Measurements from ENCODE around the gene LEPROT.

The LEPROT gene

DNA sequence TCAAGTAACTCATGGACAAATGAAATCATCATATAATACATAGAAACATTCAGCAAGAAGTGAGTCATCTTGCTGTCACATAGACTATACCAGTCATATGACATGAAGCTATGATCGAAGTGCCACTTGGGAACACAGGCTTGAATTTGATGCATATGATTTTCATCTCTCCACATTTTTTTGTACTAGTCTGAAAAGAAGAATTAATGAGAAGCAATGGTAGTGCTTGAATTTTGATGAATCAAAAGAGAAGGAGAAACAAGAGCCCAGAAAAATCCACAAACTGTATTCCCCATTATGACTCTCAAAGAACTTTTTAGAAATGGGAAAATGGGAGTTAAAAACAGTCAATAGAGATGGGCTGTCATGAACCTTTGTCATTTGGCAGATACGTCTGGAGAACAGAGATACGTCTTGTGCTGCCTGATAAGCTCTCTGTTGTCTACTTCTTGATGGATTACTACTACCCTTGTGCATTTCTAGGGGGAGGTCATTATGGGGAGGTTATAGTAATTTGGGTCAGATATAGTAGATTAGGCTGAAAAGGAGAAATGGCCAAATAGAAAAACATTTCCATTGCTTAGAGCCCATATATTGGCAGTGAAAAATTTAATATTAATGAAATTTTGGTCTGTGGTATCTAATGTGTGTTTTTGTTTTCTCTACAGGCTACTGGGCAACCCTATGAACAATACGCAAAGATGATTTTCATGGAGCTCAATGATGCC, 8.0 kb upstream of the LEPROT start:
- no peak for DNase-seq (ENCODE audit: low read depth)

DNA sequence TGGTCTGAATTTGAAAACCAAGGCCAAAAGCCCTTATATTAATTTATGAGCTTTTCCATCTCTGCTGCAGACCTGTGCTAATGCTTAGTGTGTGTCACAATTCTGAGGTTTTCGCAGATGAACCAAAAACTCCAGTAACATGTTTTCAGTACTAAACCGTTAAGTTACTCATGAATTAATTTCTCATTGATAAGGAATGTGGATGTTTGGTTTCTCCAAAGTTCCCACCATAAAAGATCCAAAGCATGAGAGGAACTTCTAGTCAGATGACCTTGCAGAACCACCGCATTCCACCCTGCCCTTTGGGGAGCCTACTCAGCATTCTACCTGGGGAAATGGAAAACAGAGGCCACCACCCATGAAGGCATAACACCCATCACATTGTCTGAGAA, 7.5 kb upstream of the LEPROT start:
- DNase-seq (ENCODE audit: low read depth): peak; percentile 65

DNA sequence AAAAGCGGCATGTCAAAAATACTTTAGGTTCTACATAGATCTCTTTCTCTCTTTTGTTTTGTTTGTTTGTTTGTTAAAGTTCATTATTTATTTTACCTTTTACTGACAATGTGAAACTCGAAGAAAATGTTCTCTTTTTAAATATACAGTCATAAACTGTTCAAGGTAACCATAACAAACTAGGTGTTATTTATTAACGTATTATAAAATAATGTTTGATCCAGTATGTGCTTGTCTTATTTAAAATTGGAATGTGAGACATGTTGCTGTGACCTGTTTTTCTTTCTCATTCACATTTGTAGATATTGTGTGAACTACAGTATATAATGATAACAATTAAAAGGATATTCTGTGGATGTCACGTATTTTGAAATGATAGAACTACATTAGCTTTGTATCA, 5.9 kb upstream of the LEPROT start:
- DNase-seq (ENCODE audit: low read depth): no peak

DNA sequence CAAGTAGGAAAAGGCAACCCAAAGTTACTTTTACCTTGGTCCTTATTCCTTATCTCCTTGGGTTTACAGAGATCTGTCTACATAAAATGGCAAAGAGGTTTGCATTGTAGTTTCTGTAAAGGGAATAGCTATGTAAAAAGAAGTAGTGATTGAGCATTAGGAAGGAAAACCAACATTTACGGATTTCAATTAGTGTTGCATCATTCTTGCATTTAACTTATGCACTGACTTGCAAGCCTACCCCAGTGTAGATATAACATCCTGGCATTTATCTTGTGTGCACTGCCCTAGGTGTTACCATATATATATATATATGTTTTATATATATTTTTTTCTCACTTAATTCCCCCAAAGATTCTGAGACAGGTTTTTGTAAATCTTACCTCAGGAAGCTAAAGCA, 3.7 kb upstream of the LEPROT start:
- no peak for DNase-seq (ENCODE audit: low read depth)

DNA sequence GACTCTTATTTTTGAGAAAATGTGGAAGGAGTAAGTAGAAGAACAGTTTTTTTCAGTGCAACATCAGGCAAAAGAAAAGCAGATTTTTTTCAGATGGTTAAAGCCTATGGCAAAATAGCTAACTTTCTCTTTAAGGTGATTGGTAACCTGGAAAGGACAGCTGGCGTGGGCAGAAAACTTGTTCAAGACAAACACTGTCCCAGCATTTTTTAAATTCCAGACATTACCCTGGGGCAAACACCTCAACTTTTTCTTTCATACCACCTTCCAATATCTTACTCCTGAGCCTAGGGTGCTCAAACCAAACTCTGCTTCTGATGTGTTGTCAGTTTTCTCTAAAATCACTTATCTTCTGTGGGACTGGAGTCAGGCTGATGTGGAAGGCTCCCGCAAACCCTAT, 2.7 kb upstream of the LEPROT start:
- DNase-seq (ENCODE audit: low read depth): no peak

DNA sequence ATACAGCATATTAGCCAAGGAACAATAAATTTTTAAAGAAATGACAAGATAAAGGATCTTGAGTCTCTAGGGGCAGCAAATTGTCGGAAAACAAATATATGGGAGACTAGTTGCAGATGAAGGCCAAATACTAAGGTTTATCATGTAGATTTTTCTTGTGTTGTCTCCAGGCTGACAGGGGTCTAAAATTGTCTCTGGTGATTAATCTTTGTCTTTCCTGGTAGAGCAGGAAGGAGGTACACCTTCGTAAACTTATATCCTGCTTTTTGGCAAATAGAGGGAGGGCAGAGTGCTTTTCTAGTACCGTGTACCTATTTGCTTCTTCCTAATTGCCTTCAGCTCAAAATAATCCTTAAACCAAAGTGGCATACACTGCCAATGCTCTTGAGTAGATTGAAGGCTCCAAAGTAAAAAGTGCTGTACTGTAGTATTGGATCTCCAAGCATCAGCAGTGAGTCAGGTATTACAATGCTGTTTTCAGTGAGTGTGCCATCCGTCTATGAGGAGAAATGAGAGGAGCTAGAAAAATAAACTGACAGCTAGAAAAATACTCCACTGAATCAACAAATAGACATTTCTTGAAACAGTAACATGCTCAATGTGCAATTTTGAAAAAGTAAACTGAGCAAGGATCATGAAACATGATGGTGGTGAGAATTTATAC, 1.8 kb upstream of the LEPROT start:
- DNase-seq (ENCODE audit: low read depth): no peak

DNA sequence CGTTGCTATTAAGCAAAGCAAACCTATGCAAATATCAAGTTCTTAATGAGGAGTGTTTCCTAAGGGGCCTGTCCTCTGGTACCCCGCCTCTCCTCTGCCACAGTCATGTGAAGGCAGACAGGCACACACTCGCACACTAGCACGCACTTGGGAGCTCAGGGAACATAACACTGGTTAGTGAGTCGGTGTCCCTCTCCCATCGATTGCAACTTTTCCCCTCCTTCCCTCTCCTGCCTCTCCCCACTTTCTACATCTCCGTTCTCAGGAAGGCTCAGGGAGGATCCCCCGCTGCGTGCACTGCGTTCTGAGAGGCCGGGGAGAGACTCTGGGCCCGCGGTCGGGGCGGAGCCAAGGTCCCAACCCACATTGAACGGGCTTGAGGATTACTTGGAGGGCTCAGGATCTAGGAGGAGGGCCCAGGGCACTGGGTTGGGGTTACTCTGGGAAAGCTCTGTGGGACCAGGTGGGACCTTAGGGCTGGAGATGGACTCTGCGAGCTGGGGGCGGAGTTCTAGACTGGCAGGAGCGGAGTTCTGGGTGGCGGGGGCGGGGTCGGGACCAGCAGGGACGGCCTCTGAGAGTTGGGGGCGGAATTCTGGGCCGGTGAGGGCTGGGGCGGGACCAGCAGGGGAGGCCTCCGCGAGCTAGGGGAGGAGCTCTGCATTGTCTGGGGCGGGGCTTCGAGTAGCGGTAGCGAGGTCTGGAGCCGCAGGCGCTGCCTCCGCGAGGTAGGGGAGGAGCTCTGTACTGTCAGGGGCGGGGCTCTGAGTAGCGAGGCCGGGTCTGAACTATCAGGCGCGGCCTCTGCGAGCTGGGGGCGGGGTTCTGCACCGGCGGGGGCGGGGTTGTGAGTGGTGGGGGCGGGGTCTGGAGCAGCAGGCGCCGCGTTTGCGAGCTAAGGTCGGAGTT, 533 bp upstream of the LEPROT start:
- peak; percentile 81 for DNase-seq (ENCODE audit: low read depth)

DNA sequence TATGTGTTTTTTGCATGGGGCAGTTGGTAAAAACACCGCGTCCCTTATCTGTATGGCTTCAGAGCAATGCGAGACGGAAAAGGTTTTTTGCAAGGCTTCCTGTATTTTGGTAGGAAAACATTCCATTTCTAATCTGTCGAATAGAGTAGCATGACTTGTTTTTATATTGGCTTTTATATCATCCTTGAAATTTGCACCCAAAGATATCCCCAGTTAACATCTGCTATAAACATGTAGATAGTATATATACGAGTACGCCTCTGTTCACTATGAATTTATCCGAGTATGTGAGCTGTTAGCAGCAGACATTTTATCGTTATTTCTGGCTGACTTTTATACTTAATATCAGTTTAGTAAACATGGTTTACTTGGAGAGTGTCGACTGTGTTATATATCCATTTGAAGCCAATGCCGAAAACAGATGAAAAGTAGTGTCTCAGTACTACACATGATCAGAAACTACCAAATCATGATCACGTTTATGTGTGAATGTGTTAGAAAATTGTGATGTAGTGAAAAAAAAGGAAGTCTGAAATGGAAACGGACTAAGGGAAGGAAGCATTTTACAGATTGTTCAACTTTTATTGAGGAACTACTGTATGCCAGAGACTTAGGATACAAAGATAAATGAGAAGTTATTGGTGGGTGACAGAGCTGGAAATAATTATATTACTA, 1.0 kb downstream of the LEPROT start:
- DNase-seq (ENCODE audit: low read depth): no peak

DNA sequence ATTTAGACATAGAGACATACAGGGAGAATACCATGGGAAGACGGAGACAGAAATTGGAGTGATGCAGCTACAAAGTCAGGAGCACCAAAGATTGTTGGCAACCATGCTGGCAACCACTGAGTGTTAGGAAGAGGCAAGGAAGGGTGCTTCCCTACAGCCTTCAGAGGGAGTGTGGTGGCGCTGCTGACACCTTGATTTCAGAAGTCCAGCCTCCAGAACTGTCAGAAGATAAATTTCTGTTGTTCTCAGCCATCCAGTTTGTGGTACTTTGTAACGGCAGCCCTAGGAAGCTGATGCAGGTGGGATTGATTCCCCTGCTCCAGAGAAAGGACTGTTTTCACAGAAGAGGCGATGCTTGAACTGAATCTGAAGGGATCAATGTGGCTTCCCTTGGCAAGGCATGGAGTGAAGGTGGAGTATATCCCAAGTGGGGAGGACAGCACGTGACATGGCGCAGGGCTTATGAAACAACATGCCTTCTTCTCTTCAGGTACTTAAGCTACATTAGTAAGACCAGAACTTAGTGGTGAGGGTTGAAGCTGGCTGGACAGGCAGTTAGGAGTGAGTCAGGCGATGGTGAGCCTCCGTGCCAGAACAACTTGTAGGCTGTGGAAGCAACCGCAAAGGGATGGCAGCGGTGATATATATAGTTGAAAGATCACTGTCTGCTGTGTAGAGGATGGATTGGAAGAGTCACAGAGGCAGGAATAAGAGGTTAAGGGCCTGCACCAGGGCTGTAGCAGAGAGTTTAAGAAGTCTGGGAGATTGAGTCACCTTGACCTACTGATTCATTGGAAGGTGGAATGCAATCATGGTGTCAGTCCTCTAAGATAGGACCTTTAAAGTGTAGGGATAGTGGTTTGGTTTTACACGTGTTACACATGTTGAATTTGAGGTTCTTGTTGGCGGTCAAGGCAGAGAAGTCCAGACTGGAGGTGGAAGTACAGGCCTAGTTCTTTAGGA, 2.1 kb downstream of the LEPROT start:
- DNase-seq (ENCODE audit: low read depth): no peak

DNA sequence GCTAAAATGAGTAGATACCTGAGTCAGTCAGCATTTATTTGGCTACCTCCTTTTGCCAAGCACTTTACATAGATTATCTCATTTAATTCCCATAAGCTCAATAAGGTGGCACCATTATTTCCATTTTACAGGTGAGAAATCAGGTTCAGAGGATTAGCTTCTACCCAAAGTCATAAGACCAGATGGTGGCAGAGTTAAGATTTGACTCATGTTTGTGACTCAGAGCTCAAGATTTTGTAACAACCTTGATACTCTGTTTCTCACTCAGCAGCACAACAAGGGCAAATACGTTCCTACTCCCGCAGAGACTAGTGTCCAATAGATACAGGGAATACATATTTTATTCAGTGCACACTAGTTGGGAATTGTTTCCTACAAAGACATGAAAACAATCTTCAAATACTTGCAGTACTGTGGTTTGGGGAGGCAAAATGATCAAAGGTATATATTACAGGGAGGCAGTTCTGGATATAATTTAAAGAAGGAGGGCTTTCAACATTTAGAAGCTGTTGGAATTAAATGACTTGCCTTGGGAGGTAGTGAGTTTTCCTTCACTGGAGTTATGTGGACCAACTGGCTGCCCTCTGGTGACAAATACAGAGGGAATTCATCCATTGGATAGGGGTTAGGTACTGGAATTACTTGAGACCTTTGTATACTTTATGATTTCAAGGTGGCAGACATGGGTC, 3.6 kb downstream of the LEPROT start:
- DNase-seq (ENCODE audit: low read depth): peak; percentile 89

DNA sequence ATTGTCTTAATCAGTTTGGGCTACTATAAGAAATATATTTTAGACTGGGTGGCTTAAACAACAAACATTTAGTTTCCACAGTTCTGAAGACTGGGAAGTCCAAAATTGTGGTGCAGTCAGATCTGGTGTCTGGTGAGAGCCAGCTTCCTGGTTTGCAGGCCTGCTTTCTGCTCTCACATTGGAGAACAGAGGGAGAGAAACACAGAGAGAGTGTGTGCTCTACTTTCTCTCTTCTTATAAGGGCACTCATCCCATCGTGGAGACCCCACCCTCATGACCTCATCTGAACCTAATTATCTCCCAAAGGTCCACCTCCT, 4.1 kb downstream of the LEPROT start:
- DNase-seq (ENCODE audit: low read depth): no peak

DNA sequence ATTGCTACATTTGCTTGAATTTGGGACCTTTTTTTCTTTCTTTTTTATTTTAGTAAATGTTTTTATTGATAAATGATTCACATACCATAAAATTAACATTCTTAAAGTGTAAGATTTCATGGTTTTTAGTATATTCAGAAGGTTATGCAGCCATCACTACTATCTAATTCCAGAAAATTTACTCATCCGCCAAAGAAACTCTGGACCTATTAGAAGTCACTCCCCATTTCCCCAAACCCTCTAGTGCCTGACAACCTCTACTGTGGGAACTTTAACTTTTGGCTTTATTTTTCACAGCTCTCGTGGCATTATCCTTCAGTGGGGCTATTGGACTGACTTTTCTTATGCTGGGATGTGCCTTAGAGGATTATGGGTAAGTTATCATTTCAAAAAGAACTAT, 4.5 kb downstream of the LEPROT start:
- DNase-seq (ENCODE audit: low read depth): no peak

DNA sequence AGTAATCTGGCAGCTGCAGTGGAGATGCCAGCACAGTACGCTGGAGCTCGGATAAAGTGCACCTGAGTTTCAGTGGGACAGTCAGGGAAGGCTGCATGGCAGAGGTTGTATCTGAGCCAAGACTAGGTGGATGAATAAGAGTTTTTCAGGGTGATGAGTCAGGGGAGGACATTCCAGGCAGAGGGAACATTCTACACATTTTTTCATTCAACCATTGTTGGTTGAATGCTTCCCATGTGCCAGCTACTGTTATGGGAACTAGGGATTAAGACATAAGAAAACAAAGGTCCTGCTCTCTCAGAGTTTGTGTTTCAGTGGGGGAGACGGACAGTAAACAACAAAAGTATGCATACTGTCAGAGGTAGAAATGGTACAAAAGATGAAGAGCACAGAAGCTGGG, 5.2 kb downstream of the LEPROT start:
- DNase-seq (ENCODE audit: low read depth): peak; percentile 94

DNA sequence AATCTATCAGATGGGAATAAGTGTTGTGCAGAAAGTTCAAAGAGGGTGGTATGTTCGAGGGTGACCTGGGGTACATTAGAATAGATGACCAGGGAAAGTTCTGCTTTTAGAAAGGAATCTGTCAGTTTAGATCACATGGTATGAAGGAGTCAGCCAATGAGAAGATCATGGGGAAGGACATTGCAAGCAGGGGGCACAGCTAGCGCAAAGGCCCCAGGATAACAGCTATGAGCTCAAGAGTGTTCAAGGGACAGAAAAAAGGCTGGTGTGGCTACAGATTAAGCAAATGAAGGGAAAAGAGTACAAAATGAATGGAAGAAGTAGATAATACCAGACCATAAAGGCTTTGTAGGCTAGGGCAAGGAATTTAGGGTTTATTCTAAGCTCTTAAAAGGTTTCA, 8.6 kb downstream of the LEPROT start:
- no peak for DNase-seq (ENCODE audit: low read depth)

DNA sequence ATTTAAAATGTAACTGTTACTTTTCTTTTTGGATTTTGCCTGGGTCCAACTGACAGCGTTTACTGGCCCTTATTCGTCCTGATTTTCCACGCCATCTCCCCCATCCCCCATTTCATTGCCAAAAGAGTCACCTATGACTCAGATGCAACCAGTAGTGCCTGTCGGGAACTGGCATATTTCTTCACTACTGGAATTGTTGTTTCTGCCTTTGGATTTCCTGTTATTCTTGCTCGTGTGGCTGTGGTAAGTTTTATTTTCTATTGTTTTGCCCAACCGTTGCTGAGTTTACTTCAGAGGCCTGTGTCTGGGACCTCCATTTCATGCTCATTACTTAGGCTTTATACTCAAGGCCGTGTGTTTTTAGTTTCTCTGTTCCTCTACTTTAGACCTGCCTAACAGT, 9.3 kb downstream of the LEPROT start:
- DNase-seq (ENCODE audit: low read depth): peak; percentile 86

DNA sequence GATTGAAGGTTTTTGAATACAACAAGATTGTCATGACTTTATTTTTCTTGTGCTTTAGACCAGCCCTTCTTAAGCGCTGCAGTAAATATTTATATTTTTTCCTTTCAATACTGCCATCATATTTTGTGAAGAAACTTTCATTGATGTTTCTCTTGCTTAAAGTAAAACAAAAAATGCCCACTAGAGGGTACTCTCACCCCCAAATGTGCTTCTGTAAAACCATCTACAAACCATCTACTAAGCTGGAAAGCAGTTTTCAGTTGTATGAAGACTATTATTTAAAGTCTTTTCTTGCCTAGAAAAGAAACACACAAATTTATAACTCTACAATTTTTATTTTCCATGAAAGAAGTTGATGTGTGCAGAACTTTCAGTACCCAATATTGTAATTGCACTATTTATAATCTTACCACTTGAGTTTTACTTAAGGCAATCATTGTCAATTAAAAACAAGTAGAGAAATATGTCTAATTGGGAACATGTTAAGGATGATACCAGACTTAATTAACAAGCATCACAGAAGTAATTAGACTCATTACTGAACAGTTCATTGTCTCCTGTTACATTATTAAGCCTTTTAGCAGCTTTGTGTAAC, 10.7 kb downstream of the LEPROT start:
- DNase-seq (ENCODE audit: low read depth): no peak

DNA sequence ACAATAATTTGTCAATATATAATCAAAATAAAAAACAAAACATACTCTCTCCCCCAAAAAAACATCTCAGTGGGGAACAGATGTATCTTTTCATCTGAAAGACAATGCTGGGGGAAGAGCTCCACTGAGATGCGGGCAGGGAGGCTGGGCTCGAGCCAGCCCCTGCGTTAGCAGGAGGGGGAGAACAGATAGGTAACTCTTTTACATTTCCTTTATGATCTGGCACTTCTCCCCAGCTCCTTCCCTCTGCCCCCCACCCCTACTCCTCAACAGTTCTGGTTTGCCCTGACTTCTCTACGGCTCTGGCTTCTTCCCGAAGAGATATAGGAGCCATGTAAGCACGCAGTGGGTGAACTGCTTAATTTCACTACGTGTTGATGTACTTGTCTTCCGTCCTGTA, 12.4 kb downstream of the LEPROT start:
- no peak for DNase-seq (ENCODE audit: low read depth)

DNA sequence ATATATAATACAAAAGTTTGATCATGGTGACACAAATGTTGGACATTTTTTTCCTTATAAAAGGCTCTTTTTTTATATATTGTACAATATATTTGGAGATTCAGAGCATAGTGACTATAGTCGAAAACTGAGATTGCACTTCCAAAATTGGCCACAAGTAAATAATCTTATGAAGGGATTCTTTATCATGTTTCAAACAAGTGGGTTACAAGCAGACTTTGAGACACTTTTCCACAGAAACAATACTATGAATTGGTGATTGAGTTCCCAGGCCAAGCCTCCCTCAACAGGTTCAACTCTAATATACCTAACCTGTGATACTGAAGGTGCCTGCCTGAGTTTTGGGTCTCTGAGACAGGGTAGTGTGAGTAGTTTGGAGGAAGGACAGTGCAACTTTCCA, 13.8 kb downstream of the LEPROT start:
- DNase-seq (ENCODE audit: low read depth): no peak

DNA sequence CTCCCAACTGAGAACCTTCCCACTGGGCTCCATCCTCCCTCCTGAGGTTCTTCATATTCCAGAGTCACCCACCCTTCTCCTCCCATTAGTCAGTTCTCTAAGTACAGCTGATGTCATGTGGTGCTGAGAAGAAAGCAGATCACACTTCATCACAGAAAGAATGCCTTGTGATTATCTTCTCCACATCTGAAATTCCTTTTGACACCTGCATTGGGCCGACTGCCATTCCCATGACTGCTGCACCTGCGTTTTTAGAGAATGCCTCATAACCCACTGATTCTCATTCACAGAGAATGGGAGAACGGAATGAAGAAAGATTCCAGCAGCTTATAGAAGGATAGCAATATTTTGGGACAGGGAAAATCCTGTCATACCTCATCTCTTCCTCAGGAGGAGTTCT, 14.3 kb downstream of the LEPROT start:
- DNase-seq (ENCODE audit: low read depth): no peak

DNA sequence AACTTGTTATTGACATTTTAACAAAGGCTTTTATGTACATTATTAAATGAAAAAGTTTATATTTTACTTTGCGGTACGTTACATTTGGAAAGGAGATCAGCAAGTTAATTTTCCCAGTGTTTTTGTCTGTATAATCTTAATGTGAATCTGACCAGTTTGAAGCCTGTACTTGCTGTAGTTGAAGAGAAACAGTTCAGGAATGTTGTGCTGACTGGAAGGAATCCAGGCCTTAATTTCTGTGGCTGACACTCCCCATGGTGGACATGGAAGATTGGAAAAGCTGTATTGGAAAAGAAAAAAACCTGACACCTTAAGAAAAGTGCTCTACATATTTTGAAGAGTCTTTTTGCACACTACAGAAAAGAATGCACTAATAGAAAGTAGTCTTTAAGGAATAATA, 15.5 kb downstream of the LEPROT start:
- peak; percentile 64 for DNase-seq (ENCODE audit: low read depth)

Data from GM04503 (cell line).